A549 (cell line): ENCODE results near the gene METTL18. TPM values are rescaled to one million over a fixed set of nuclear protein-coding genes. Genes with fewer than 3 reads are reported as not detected.

Experiments
- ATAC-seq, 2 experiments: fragments of 200-7000 bp in 1 of 2; fragments of >200 bp in 1 of 2; cut with Nextera tagmentation in 1 of 2; cut with Tn5 transposase in 1 of 2; 3 replicates each; pipeline versions ENCODE4 v1.8.0 to v1.9.1; 2018 to 2020; ENCODE audit warnings: mild to moderate bottlenecking in 1 of 2, moderate library complexity in 1 of 2
- CTCF ChIA-PET: fragments of 300-600 bp; sonication (Branson Sonifier 250); formaldehyde crosslinking; extraction: SDS; loops from one replicate; lab custom pipeline; 2021; ENCODE audit warnings: antibody characterized with exemption, inconsistent platforms; lab: Yijun Ruan, JAX
- POLR2A ChIA-PET: fragments of 350-600 bp; formaldehyde crosslinking; extraction: SDS; loops from one replicate; lab custom pipeline; 2021; ENCODE audit warnings: antibody characterized with exemption, inconsistent platforms; lab: Yijun Ruan, JAX
- DNase-seq, 2 experiments: peaks; one replicate each; pipeline versions ENCODE4 v3.0.0 to v3.0.0-alpha.2; 2011 to 2016; ENCODE audit warnings: low read depth in 1 of 2, low spot score in 1 of 2
- FAIRE-seq: peaks from 2 replicates; lab custom pipeline; 2011; peaks lifted over from hg19 to GRCh38; lab: Jason Lieb, UNC
- H3K27ac ChIP-seq, 2 experiments: fragments of >200 bp; sonication (Bioruptor Twin); formaldehyde crosslinking; 3 replicates each; pipeline ENCODE4 v1.5.1; 2016 to 2017
- H3K4me1 ChIP-seq: fragments of >200 bp; sonication (Bioruptor Twin); formaldehyde crosslinking; 3 replicates; pipeline ENCODE4 v1.6.1; 2016
- H3K4me2 ChIP-seq: fragments of >200 bp; sonication (Bioruptor Twin); formaldehyde crosslinking; 3 replicates; pipeline ENCODE4 v1.6.1; 2016
- H3K4me3 ChIP-seq: fragments of >200 bp; sonication (Bioruptor Twin); formaldehyde crosslinking; 3 replicates; pipeline ENCODE4 v1.5.1; 2016
- H3K9me3 ChIP-seq: fragments of >200 bp; sonication (Bioruptor Twin); formaldehyde crosslinking; 3 replicates; pipeline ENCODE4 v1.6.1; 2016
- CBX2 ChIP-seq: fragments of 200-600 bp; sonication (generic); IDR thresholded peaks from 2 replicates; pipeline ENCODE4 v1.6.1; 2016; ENCODE audit warnings: low read depth, mild to moderate bottlenecking, borderline replicate concordance
- CHD2 ChIP-seq: fragments of 150-350 bp; IDR thresholded peaks from 2 replicates; pipeline ENCODE4 v1.6.1; 2014; ENCODE audit warnings: low read length; ENCODE audit not compliant: partially characterized antibody
- ESRRA ChIP-seq: fragments of 150-350 bp; IDR thresholded peaks from 2 replicates; pipeline ENCODE4 v1.6.1; 2014; ENCODE audit warnings: mild to moderate bottlenecking, low read length, borderline replicate concordance
- FOSL2 ChIP-seq, 2 experiments: fragments of 450-650 bp in 1 of 2; fragments of >200 bp in 1 of 2; sonication (Bioruptor Twin) in 1 of 2; formaldehyde crosslinking; IDR thresholded peaks; 2 replicates each; pipeline versions ENCODE4 v1.5.0 to v1.6.1; 2016 to 2020; ENCODE audit warnings: mild to moderate bottlenecking in 1 of 2, moderate library complexity in 1 of 2
- FOXS1 ChIP-seq: fragments of 250-450 bp; sonication (Bioruptor Pico); IDR thresholded peaks from 2 replicates; pipeline ENCODE4 v1.5.0; 2020; ENCODE audit warnings: mild to moderate bottlenecking, moderate library complexity
- HDAC2 ChIP-seq: fragments of 200-600 bp; sonication (generic); IDR thresholded peaks from 2 replicates; pipeline ENCODE4 v1.6.1; 2016
- JUN ChIP-seq, 2 experiments: fragments of >200 bp; sonication (Bioruptor Twin); formaldehyde crosslinking; IDR thresholded peaks; 2 replicates in 1 of 2; 3 replicates in 1 of 2; pipeline ENCODE4 v1.6.1; 2016 to 2017
- JUNB ChIP-seq: fragments of >200 bp; sonication (Bioruptor Twin); formaldehyde crosslinking; IDR thresholded peaks from 2 replicates; pipeline ENCODE4 v1.6.1; 2016
- KDM1A ChIP-seq: fragments of 200-600 bp; sonication (generic); IDR thresholded peaks from 2 replicates; pipeline ENCODE4 v1.6.1; 2016; ENCODE audit warnings: low read depth, mild to moderate bottlenecking
- KDM5A ChIP-seq: fragments of 200-600 bp; sonication (generic); IDR thresholded peaks from 2 replicates; pipeline ENCODE4 v1.6.1; 2016; ENCODE audit warnings: antibody characterized with exemption, mild to moderate bottlenecking
- MAFK ChIP-seq: fragments of 450-650 bp; IDR thresholded peaks from 2 replicates; pipeline ENCODE4 v1.6.1; 2014; ENCODE audit not compliant: partially characterized antibody
- PHF8 ChIP-seq: fragments of 200-600 bp; sonication (generic); IDR thresholded peaks from 2 replicates; pipeline ENCODE4 v1.6.1; 2016; ENCODE audit warnings: low read depth, mild to moderate bottlenecking, antibody characterized with exemption, moderate library complexity, borderline replicate concordance
- POLR2A ChIP-seq: IDR thresholded peaks from 2 replicates; pipeline ENCODE4 v1.6.1; 2012; ENCODE audit warnings: mild to moderate bottlenecking, low read length
- POLR2AphosphoS2 ChIP-seq: conservative IDR thresholded peaks from 2 replicates; pipeline ENCODE4 v1.6.1; 2012; ENCODE audit warnings: low read length, improper control_type of control experiment, inconsistent platforms
- RAD21 ChIP-seq, 2 experiments: fragments of >200 bp in 1 of 2; sonication (Bioruptor Twin) in 1 of 2; formaldehyde crosslinking in 1 of 2; IDR thresholded peaks in 1 of 2; conservative IDR thresholded peaks in 1 of 2; 2 replicates in 1 of 2; 3 replicates in 1 of 2; pipeline ENCODE4 v1.6.1; 2012 to 2018; ENCODE audit warnings: inconsistent platforms in 1 of 2
- RARB ChIP-seq: fragments of 250-450 bp; sonication (Bioruptor Pico); IDR thresholded peaks from 2 replicates; pipeline ENCODE4 v1.8.0; 2021; ENCODE audit warnings: mild to moderate bottlenecking, moderate library complexity
- RFX5 ChIP-seq: fragments of 450-650 bp; IDR thresholded peaks from 2 replicates; pipeline ENCODE4 v1.7.1; 2014; ENCODE audit warnings: antibody characterized with exemption, mild to moderate bottlenecking, moderate library complexity
- WGBS: methylation state at CpG from one replicate; pipeline ENCODE4 v1.1.6; 2017; ENCODE audit errors: missing lambda C conversion rate; 5-methylcytosine and 5-hydroxymethylcytosine counted together
- polyA minus RNA-seq: library from RNA; depleted of rRNA, polyadenylated mRNA; stranded (reverse); fragments of >200 nt; gene quantifications from 2 replicates; pipeline ENCODE4 v1.2.3, GENCODE V29; 2011; rRNA and poly(A)+ RNA removed
- polyA plus RNA-seq, 4 experiments: library from polyadenylated mRNA; depleted of rRNA in 3 of 4; stranded (reverse); fragments of >200 nt; fragmentation: RNase III in 1 of 4; extraction: RNeasy Plus Mini Kit Qiagen cat#74134 plus additional on column Dnase treatment in 1 of 4; gene quantifications; 2 replicates in 3 of 4; 3 replicates in 1 of 4; pipeline ENCODE4 v1.2.3, GENCODE V29; 2011 to 2017
- TF ChIP-seq, protein P1 (sequence below): IDR thresholded peaks from 2 replicates; pipeline ENCODE4 v1.6.1; 2012
- TF ChIP-seq, protein P2 (sequence below): fragments of 450-650 bp; IDR thresholded peaks from 2 replicates; pipeline ENCODE4 v1.6.1; 2014; ENCODE audit warnings: antibody characterized with exemption
- TF ChIP-seq, protein P3 (sequence below): IDR thresholded peaks from 2 replicates; pipeline ENCODE4 v1.6.1; 2012; ENCODE audit warnings: low read depth, borderline replicate concordance
- TF ChIP-seq, protein P4 (sequence below): fragments of >200 bp; sonication (Bioruptor Twin); formaldehyde crosslinking; IDR thresholded peaks from 3 replicates; pipeline ENCODE4 v1.6.1; 2016
- TF ChIP-seq, protein P5 (sequence below): fragments of 150-350 bp; IDR thresholded peaks from 2 replicates; pipeline ENCODE4 v1.6.1; 2014; ENCODE audit warnings: low read depth, mild to moderate bottlenecking, low read length

METTL18 gene
- polyA plus RNA-seq (2011; rRNA removed) (7.2 and 11.4 TPM in 2 replicates), polyA plus RNA-seq (2017; fragmentation: RNase III; extraction: RNeasy Plus Mini Kit Qiagen cat#74134 plus additional on column Dnase treatment) (7.3 to 7.8 TPM (median 7.5 TPM) in 3 replicates), polyA minus RNA-seq (0.97 and 1.7 TPM in 2 replicates)
- 1.2 and 1.3 TPM in 2 replicates for polyA plus RNA-seq (2012; cell fraction: cytosol; rRNA removed)
- polyA plus RNA-seq (2012; cell fraction: nucleus; rRNA removed), result 0.46 and 0.76 TPM in 2 replicates

DNA sequence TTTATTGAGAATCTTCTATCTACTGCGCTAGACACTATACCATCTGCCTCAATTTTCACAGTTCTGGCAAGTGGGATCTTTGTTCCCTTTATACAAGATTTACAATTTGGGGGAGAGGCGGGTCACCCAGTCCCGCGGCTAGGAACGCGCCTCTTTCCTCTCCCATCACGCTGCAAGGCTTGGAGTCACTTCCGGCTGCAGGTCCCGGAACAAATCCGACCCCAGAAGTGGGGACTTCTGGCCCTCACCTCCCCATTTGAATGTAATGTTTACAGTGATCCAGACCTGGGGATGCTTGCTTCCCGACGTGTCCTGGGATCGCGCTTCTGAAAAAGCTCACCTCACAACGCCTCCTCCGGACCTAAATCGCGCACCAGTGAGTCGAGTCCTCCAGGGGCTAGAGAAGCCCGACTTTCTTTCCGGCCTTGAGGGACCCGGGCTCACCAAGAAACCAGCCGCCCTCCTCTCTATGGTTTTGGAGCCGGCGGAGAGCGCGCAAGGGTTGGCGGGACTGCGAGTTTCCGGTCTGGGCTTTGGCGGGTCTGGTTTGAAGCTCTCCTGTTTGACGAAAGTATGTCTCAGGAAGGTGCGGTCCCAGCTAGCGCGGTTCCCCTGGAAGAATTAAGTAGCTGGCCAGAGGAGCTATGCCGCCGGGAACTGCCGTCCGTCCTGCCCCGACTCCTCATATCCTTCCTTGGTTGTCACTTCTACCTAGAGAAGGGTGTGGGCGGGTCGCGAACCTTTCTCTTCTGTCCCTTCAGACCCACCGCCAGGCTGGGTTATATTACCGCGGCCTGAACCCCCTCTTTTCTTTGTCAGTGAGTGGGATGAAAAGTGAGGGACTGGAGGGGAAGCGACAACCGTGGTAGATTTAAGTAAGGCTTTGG is at the start of gene METTL18:
Gene METTL18 (minus strand): TSS at position 378 of the 887 bp plus-strand sequence. CDS start 1,212 bp downstream, outside the sequence.
- peaks cover 7% of the 10 kb centered on the region; the same call in 2 of the 3 replicates for H3K4me1 ChIP-seq
- H3K4me3 ChIP-seq, result peak within 1 kb of the TSS; percentile 80
- POLR2A ChIA-PET, result interaction anchor here (0.7 to 1.2 kb wide), 4 partner anchors 10 to 99 kb away, joined by 3 to 8 read pairs (median 4); partner anchors contain the start of gene SCYL3
- CTCF ChIA-PET, result interaction anchor here (1.5 to 1.8 kb wide), 2 partner anchors 14 to 249 kb away, joined by 5 to 10 read pairs; no protein-coding TSS in a partner anchor
- 1% methylated on average over 33 of the region's 48 CpGs for WGBS
- peak within 1 kb of the TSS; percentile 96 for H3K4me2 ChIP-seq
- no peak for FAIRE-seq
- peak; percentile 93 to 97 for DNase-seq
- peak within 1 kb of the TSS; percentile 97 for H3K27ac ChIP-seq
- ATAC-seq, result peak; percentile 98 to 100
- H3K9me3 ChIP-seq, result no peaks in the 10 kb centered on the region
- no peak for TF ChIP-seq CBX2
- TF ChIP-seq, protein P1, sequence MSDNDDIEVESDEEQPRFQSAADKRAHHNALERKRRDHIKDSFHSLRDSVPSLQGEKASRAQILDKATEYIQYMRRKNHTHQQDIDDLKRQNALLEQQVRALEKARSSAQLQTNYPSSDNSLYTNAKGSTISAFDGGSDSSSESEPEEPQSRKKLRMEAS, result peak; percentile 85
- TF ChIP-seq, protein P2, sequence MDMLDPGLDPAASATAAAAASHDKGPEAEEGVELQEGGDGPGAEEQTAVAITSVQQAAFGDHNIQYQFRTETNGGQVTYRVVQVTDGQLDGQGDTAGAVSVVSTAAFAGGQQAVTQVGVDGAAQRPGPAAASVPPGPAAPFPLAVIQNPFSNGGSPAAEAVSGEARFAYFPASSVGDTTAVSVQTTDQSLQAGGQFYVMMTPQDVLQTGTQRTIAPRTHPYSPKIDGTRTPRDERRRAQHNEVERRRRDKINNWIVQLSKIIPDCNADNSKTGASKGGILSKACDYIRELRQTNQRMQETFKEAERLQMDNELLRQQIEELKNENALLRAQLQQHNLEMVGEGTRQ, result no peak
- TF ChIP-seq POLR2AphosphoS2, result no peak
- no peak for TF ChIP-seq ESRRA
- peak; percentile 88 for TF ChIP-seq KDM5A
- peak; percentile 77 to 88; a peak in 4 of 5 replicates for TF ChIP-seq JUN (IDR thresholded peaks at IDR 0.05)
- TF ChIP-seq FOXS1 (CRISPR knock-in tag), result no peak
- peak; percentile 53; the same call in 1 of the 2 replicates for TF ChIP-seq PHF8
- TF ChIP-seq RARB, result no peak
- TF ChIP-seq CHD2, result no peak
- TF ChIP-seq, protein P3, sequence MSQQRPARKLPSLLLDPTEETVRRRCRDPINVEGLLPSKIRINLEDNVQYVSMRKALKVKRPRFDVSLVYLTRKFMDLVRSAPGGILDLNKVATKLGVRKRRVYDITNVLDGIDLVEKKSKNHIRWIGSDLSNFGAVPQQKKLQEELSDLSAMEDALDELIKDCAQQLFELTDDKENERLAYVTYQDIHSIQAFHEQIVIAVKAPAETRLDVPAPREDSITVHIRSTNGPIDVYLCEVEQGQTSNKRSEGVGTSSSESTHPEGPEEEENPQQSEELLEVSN, result peak; percentile 82; the same call in 1 of the 2 replicates
- TF ChIP-seq, protein P4, sequence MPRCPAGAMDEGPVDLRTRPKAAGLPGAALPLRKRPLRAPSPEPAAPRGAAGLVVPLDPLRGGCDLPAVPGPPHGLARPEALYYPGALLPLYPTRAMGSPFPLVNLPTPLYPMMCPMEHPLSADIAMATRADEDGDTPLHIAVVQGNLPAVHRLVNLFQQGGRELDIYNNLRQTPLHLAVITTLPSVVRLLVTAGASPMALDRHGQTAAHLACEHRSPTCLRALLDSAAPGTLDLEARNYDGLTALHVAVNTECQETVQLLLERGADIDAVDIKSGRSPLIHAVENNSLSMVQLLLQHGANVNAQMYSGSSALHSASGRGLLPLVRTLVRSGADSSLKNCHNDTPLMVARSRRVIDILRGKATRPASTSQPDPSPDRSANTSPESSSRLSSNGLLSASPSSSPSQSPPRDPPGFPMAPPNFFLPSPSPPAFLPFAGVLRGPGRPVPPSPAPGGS, result peak; percentile 54; the same call in 2 of the 3 replicates
- peak; percentile 34; the same call in 1 of the 2 replicates for TF ChIP-seq HDAC2
- peak; percentile 38 for TF ChIP-seq POLR2A
- TF ChIP-seq, protein P5, sequence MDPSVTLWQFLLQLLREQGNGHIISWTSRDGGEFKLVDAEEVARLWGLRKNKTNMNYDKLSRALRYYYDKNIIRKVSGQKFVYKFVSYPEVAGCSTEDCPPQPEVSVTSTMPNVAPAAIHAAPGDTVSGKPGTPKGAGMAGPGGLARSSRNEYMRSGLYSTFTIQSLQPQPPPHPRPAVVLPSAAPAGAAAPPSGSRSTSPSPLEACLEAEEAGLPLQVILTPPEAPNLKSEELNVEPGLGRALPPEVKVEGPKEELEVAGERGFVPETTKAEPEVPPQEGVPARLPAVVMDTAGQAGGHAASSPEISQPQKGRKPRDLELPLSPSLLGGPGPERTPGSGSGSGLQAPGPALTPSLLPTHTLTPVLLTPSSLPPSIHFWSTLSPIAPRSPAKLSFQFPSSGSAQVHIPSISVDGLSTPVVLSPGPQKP, result no peak
- TF ChIP-seq, all 56 proteins: peak for 8

DNA sequence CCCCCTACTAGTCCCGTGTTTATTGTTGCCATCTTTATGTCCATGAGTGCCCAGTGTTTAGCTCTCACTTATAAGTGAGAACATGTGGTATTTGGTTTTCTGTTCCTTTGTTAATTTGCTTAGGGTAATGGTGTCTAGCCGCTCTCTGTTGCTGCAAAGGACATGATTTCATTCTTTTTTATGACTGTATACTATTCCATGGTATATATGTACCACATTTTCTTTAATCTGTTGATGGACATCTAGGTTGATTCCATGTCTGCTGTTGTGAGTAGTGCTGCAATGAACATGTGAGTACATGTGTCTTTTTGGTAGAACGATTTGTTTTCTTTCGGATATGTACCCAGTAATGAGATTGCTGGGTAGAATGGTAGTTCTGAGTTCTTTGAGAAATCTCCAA is 44.2 kb upstream of the METTL18 start:
- DNase-seq (no peak), FAIRE-seq (no peak), ATAC-seq (no peak)
- H3K4me1 ChIP-seq, result no peaks in the 10 kb centered on the region
- no peaks in the 10 kb centered on the region for H3K9me3 ChIP-seq
- H3K27ac ChIP-seq, result no peak overlapping the region
- no peak for TF ChIP-seq JUNB
- TF ChIP-seq RFX5, result no peak
- no peak for TF ChIP-seq MAFK
- TF ChIP-seq FOSL2 (IDR thresholded peaks at IDR 0.05), result no peak
- TF ChIP-seq FOSL2 (CRISPR knock-in tag; IDR thresholded peaks at IDR 0.05), result no peak
- no peak for TF ChIP-seq RAD21 (conservative IDR thresholded peaks at IDR 0.05 in 1 of 2, IDR thresholded peaks at IDR 0.05 in 1 of 2)
- TF ChIP-seq KDM1A, result peak; percentile 70
- WGBS, result 95% methylated on average over 4 of the region's 4 CpGs
- POLR2A ChIA-PET, result no interaction called here
- H3K4me3 ChIP-seq, result no peak overlapping the region
- CTCF ChIA-PET, result no interaction called here
- H3K4me2 ChIP-seq, result no peak overlapping the region
